Urinary bladder (tissue), 4 donors: ENCODE measurements around the gene LY6G6C. TPM values are rescaled to one million over a fixed set of nuclear protein-coding genes. Genes with fewer than 3 reads are reported as not detected.
A peak's percentile ranks its signal among the peaks of the same experiment; 100 is the strongest.

ENCODE experiments used
- DNase-seq: peaks from one replicate; pipeline ENCODE4 v3.0.0-alpha.2; 2015; ENCODE audit errors: extremely low spot score
- H3K27ac ChIP-seq: one replicate; pipeline ENCODE4 v1.5.1; 2013; ENCODE audit warnings: low read depth, mild to moderate bottlenecking, moderate library complexity
- H3K36me3 ChIP-seq: one replicate; pipeline ENCODE4 v1.6.1; 2013; ENCODE audit warnings: mild to moderate bottlenecking, moderate library complexity; ENCODE audit not compliant: insufficient read depth
- H3K4me1 ChIP-seq: one replicate; pipeline ENCODE4 v1.6.1; 2013; ENCODE audit warnings: mild to moderate bottlenecking, moderate library complexity; ENCODE audit not compliant: insufficient read depth
- H3K4me3 ChIP-seq: one replicate; pipeline ENCODE4 v1.5.1; 2013; ENCODE audit warnings: low read depth, low read length
- WGBS: extraction: QIAGEN DNeasy Blood & Tissue Kit; methylation state at CpG from one replicate; pipeline ENCODE4 v1.1.7; 2013; 5-methylcytosine and 5-hydroxymethylcytosine counted together
- polyA plus RNA-seq: library from polyadenylated mRNA; stranded (reverse); fragments of 200-250 nt; gene quantifications from one replicate; pipeline ENCODE4 v1.2.3, GENCODE V29; 2013
- total RNA-seq: library from RNA; depleted of rRNA; stranded (reverse); fragments of >200 nt; gene quantifications from one replicate; pipeline ENCODE4 v1.2.3, GENCODE V29; 2014
- donor health status: healthy with polysubstance abuse.
- donor health status: healthy.

LY6G6C gene
- total and polyA plus RNA-seq, 2 donors: not detected

DNA sequence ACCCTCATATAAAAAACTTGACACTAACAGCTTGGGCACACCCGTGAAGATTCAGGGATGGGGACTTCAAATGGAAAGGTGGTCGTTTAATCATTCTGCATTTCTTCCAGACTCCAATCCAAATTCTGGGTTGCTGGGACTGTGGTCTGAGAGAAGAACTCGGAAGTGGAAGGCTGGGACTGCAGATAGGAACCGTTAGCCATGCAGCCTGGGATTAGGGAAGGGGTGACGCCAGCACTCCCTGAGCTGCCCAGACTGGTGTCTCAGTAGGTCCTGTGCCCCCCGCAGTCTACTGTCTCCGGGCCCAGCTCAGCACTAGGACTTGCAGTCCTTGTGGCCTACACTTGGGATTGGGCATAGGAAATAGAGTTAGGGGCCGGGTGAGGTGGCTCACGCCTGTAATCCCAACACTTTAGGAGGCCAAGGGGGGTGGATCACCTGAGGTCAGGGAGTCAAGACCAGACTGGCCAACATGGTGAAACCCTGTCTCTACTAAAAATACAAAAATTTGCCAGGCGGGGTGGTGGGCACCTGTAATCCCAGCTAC, 15.3 kb upstream of the LY6G6C start:
- Histone ChIP-seq H3K4me1 (no peaks in the 10 kb centered on the region), H3K36me3 (peaks cover 1% of the 10 kb centered on the region), H3K27ac (peak overlapping the region; percentile 98), H3K4me3 (peak overlapping the region; percentile 64)
- WGBS: 32% methylated on average over 10 of the region's 10 CpGs
- no peak for DNase-seq

GRCh38 chr6:31736021-31736767, 14.6 kb upstream of the LY6G6C start, which contains the start of gene CLIC1:
Gene CLIC1 (minus strand): TSS chr6:31736530. CDS start chr6:31736300, 230 bp downstream.
- under 1% methylated on average over 24 of the region's 24 CpGs for WGBS
- H3K4me1 ChIP-seq: no peaks in the 10 kb centered on the region

GRCh38 chr6:31734821-31735406, 13.4 kb upstream of the LY6G6C start:
- peak overlapping the region; percentile 64 for H3K4me3 ChIP-seq
- H3K27ac ChIP-seq: peak overlapping the region; percentile 98
- peaks cover 2% of the 10 kb centered on the region for H3K36me3 ChIP-seq
- WGBS: under 1% methylated on average over 18 of the region's 18 CpGs
- no peak for DNase-seq
- H3K4me1 ChIP-seq: no peaks in the 10 kb centered on the region

More at GRCh38 chr6:31736021-31736767, 14.6 kb upstream of the LY6G6C start, which contains the start of gene CLIC1:
- peak; percentile 83 for DNase-seq
- peaks cover 2% of the 10 kb centered on the region for H3K36me3 ChIP-seq
- peak within 1 kb of the TSS; percentile 98 for H3K27ac ChIP-seq
- peak within 1 kb of the TSS; percentile 64 for H3K4me3 ChIP-seq

DNA sequence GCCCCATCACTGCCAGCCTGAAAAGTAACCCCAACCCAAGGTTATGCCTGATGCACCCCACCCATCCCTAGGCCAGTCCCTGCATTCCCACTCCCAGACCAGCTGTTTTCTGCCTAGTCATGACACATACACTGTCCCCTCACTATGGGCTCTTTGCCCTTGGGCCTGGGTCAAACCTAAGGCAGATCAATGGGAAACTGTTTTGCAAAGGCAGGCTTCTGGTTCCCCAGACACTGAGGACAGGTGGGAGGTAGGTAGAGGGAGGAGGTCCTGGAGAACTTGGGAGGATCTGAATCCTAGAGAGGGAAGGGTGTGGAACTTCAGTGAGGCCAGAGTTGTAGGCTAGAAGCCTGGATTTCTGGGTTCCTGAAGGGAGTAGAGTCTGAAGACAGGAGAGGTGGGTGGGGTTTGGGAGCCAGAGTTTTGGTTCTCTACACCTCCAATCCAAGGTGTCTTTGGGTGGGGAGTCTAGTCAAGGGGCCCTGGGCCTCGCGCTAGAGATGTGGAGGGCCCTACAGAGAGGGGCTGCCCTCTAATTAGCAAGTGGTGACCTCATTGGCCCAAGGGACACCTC, 12.8 kb upstream of the LY6G6C start:
- WGBS: 15% methylated on average over 2 of the region's 2 CpGs

DNA sequence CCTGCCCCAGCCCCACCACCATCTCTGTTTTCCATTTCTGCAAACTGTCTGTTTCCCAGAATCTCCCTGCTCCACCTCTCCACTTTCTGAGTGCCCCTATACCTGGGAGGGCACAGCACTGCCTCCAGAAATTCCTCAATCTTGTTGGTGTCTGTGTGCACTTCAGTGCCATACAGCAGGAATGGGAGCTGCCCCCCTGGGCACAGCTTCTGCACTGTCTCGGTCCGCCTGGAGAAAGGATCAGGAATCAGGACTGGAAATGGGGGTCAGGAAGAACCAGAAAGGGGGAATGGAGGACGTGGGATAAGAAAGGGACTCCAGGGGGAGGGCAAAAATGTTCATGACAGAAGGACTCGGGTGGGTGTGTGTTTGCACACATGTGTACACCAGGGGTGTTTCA, 12.2 kb upstream of the LY6G6C start:
- peaks cover 2% of the 10 kb centered on the region for H3K36me3 ChIP-seq
- DNase-seq: no peak
- no peak overlapping the region for H3K27ac ChIP-seq
- WGBS: 81% methylated on average over 4 of the region's 4 CpGs
- H3K4me3 ChIP-seq: no peak overlapping the region
- H3K4me1 ChIP-seq: no peaks in the 10 kb centered on the region

More for the DNA sequence above, 12.8 kb upstream of the LY6G6C start:
- no peak for DNase-seq
- Histone ChIP-seq H3K27ac (peak overlapping the region; percentile 98), H3K4me1 (no peaks in the 10 kb centered on the region), H3K4me3 (peak overlapping the region; percentile 64), H3K36me3 (peaks cover 2% of the 10 kb centered on the region)

DNA sequence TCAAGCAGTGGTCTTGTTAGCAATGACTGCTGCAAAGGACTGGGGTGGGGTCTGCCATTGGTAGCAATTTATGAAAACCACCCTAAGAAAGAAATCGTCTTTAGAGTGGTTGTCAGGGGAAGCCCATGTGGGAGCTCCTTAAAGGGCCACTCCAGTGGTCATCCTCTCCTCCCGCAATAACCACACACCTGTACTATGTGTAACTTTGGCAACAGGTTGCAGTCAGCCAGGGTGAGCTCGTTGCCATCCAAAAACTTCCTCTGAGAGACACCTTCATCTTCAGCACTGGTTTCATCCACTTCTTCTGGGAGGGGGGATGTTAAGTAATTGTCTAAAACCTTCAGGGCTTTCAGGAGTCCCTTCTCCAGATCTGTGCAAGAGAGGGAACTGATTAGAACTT, 10.5 kb upstream of the LY6G6C start:
- Histone ChIP-seq H3K4me1 (no peaks in the 10 kb centered on the region), H3K36me3 (peaks cover 2% of the 10 kb centered on the region), H3K4me3 (no peak overlapping the region), H3K27ac (no peak overlapping the region)
- no peak for DNase-seq
- 76% methylated on average over 3 of the region's 3 CpGs for WGBS

- Histone ChIP-seq H3K27ac (peak overlapping the region; percentile 38), H3K4me3 (no peak overlapping the region), H3K4me1 (no peaks in the 10 kb centered on the region), H3K36me3 (peaks cover 2% of the 10 kb centered on the region)
- 86% methylated on average over 11 of the region's 11 CpGs for WGBS
- no peak for DNase-seq
Measured at GRCh38 chr6:31730631-31731086, 9.1 kb upstream of the LY6G6C start.

DNA sequence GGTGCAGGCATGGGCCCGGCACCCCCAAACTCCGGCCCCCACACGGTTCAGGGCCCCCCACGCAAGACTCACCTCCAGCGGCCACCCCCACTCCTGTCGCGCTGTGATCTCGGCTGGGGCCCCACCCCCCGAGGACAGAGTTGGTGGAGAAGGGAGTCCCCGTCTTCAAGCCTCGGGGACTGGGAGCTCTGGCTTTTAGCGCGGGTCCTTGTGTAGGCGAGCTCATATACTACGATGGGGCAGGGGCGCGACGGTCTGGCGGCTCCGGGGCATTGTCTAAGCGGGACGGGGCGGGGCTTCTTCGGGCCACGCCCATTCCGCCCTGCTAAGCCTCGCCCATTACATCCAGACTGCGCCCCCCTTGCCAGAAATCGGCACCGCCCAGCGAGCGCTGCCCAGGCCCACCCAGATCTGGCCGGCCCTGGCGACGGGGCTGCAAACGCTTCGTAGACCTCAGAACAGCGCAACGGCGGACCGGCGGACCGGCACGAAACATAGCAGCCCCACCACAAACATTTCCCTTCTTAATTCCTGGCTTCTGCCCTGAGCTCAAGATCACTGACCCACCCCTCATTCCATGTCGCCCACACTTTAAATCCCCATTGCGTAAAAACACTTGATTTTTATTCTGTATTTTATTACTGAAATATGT, 8.6 kb upstream of the LY6G6C start:
- Histone ChIP-seq H3K4me1 (no peaks in the 10 kb centered on the region), H3K36me3 (peaks cover 2% of the 10 kb centered on the region), H3K27ac (peak overlapping the region; percentile 87), H3K4me3 (peak overlapping the region; percentile 52)
- WGBS: under 1% methylated on average over 46 of the region's 46 CpGs
- DNase-seq: peak; percentile 88

DNA sequence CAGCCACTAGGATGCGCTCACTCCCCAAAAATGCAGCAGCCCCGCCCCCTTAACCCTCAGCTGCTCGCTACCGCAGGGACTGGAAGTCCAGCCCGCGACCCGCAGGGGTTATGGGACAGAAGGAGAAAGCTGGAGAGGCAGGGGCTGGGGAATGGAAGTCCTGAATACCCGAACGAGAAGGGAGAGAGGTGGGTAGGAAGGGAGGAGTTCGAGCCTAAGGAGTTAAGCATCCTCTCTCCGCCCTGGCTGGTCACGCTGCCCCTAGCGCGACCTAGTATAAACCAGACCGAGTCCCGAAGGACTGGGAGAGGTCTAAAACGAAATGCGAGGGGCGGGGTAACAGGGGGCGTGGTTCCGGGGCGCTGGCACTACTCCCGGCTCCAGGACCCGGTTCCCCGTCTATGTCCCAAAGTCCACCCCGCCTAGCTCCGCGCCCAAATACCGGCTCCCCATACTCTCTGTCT, 8.0 kb upstream of the LY6G6C start:
- H3K36me3 ChIP-seq: peaks cover 2% of the 10 kb centered on the region
- peak overlapping the region; percentile 87 for H3K27ac ChIP-seq
- no peaks in the 10 kb centered on the region for H3K4me1 ChIP-seq
- H3K4me3 ChIP-seq: peak overlapping the region; percentile 52
- DNase-seq: peak; percentile 88
- under 1% methylated on average over 29 of the region's 29 CpGs for WGBS

DNA sequence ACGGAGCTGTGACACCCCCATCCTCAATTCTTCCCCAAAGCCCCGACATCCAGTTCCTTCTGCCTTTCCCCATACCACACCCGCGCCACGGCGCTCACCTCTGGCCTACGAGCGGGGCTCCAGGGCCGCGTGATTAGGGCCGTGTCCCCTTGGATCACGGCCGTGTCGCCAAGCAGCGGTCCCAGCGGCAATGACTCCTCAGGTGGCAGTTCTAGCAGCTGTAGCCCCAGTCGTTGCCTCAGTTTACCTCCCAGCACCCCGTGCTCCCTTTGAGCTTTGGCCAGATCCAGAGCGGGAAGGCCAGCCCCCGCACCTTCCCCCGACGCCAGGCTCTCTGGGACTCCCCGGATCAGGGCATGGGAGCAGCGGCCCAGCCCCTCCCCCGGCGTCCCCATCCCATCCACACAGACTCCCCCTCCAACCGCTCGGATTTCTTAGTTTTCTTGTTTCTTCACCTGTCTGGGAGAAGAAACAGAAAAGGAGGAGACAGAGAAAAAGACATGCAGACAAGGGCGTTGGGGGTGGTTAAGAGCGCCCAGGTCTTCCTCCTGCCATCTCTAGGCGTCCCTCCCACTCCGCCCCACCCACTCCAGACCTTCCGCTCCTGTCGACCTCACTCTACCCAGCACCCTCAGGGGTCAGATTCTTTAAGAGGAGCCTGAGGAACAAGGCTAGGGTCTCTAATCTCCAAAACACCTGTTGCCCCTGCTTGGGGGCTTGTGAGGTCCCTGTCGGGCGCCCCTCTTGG, 7.4 kb upstream of the LY6G6C start, which contains the start of gene DDAH2:
DDAH2 (minus strand) TSS at position 533 of the 748 bp plus-strand sequence; CDS start at position 395, 138 bp downstream.
- Histone ChIP-seq H3K4me3 (peak within 1 kb of the TSS; percentile 52), H3K27ac (peak within 1 kb of the TSS; percentile 87), H3K4me1 (no peaks in the 10 kb centered on the region), H3K36me3 (peaks cover 2% of the 10 kb centered on the region)
- 14% methylated on average over 36 of the region's 36 CpGs for WGBS
- no peak for DNase-seq

DNA sequence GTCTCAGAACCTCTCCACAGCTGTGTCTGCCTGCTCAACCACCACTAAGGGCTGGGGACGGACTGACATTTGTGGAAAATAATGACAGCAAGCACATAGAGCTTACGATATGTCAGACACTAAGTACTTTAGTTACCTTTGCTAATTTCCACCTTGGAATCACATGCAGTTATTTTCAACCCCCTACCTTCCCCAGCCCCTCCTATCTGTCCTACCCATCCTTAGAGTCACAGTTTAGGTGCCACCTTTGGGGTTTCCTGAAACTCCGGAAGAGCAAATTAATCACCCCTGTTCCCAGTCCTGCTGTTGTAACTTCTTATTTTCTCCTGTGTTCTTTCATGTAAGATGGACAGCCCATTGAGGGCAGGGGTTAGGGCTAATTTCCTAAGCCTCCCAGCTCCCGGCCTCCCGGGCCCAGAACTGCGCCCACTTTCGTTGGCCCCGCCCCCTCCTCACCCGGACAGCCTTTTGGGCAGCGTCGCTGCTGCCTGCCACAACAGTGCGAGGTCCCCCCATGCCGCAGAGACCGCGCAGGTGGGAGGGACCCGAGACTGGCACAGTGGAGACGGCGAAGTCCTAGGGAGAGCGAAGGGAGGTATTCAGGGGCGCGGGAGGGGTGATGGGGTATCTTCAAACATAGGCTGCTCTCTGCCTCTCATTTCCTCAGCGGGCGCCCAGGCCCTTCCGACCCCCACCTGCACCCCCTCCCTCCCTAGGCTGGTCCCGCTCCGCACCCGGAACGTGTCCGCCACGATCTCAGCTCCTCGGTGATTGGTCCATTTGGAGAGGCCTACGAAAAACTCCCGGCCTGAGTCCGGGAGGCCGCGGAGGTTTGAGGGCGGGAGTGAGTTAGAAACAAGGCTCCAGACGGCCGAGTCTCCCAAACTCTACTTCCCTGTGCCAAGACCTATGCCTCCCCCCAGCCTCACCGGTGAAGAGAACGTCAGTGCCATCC, 6.4 kb upstream of the LY6G6C start:
- Histone ChIP-seq H3K4me3 (peak overlapping the region; percentile 52), H3K36me3 (peaks cover 2% of the 10 kb centered on the region), H3K4me1 (no peaks in the 10 kb centered on the region), H3K27ac (no peak overlapping the region)
- 66% methylated on average over 41 of the region's 41 CpGs for WGBS
- DNase-seq: no peak
